DND-41 (cell line): ENCODE measurements around the gene ZGPAT.

Experiments used
- CTCF ChIP-seq: IDR thresholded peaks from 2 replicates; pipeline ENCODE4 v1.5.1; 2012; ENCODE audit warnings: borderline replicate concordance, low read length, moderate library complexity, mild to moderate bottlenecking; ENCODE audit not compliant: poor library complexity, severe bottlenecking; ENCODE audit errors: extremely low read depth
- EZH2 ChIP-seq: IDR thresholded peaks from 3 replicates; pipeline ENCODE4 v1.6.1; 2012; ENCODE audit warnings: borderline replicate concordance, low read depth, mild to moderate bottlenecking, moderate library complexity, low read length, inconsistent platforms; ENCODE audit not compliant: severe bottlenecking

- TF ChIP-seq EZH2 (no peak), CTCF (no peak)
Measured at GRCh38 chr20:63696628-63697356, 11.0 kb upstream of the ZGPAT start, which contains the start of gene TNFRSF6B.
